DOHH2 (cell line): ENCODE data around the gene C9orf85.

Experiments used
- H3F3A ChIP-seq: fragments of 200-600 bp; sonication (generic), shearing (Covaris generic); 2 replicates; pipeline ENCODE4 v1.6.0; 2016; ENCODE audit warnings: antibody characterized with exemption, mild to moderate bottlenecking; ENCODE audit not compliant: control insufficient read depth, insufficient read depth
- H3K27ac ChIP-seq: fragments of 200-600 bp; sonication (generic); 2 replicates; pipeline ENCODE4 v1.5.1; 2014; ENCODE audit warnings: low read depth, mild to moderate bottlenecking, low read length, moderate library complexity
- H3K27me3 ChIP-seq: fragments of 200-600 bp; sonication (generic); 2 replicates; pipeline ENCODE4 v1.6.1; 2014; ENCODE audit warnings: mild to moderate bottlenecking, low read length, mixed read lengths; ENCODE audit not compliant: control insufficient read depth
- H3K36me3 ChIP-seq: fragments of 200-600 bp; sonication (generic); 2 replicates; pipeline ENCODE4 v1.6.1; 2014; ENCODE audit warnings: mild to moderate bottlenecking, low read length, moderate library complexity, mixed read lengths; ENCODE audit not compliant: control insufficient read depth
- H3K4me1 ChIP-seq: fragments of 200-600 bp; sonication (generic); 2 replicates; pipeline ENCODE4 v1.6.1; 2014; ENCODE audit warnings: mild to moderate bottlenecking, low read length, mixed read lengths; ENCODE audit not compliant: control insufficient read depth
- H3K4me2 ChIP-seq: fragments of 200-600 bp; sonication (generic); 2 replicates; pipeline ENCODE4 v1.6.0; 2014; ENCODE audit warnings: mild to moderate bottlenecking, low read length, moderate library complexity
- H3K4me3 ChIP-seq: fragments of 200-600 bp; sonication (generic); 2 replicates; pipeline ENCODE4 v1.5.1; 2014; ENCODE audit warnings: mild to moderate bottlenecking, low read length, mixed read lengths
- H3K79me2 ChIP-seq: fragments of 200-600 bp; sonication (generic); 2 replicates; pipeline ENCODE4 v1.6.1; 2014; ENCODE audit warnings: mild to moderate bottlenecking, low read length, mixed read lengths; ENCODE audit not compliant: control insufficient read depth
- H3K9me2 ChIP-seq: fragments of 200-600 bp; sonication (generic); replicated peaks from 2 replicates; pipeline ENCODE4 v1.6.1; 2014; ENCODE audit warnings: mild to moderate bottlenecking, low read length, mixed read lengths; ENCODE audit not compliant: control insufficient read depth
- H3K9me3 ChIP-seq: fragments of 200-600 bp; sonication (generic); 2 replicates; pipeline ENCODE4 v1.6.1; 2014; ENCODE audit warnings: antibody characterized with exemption, low read length, mixed read lengths; ENCODE audit not compliant: control insufficient read depth, insufficient read depth
- H4K20me1 ChIP-seq: fragments of 200-600 bp; sonication (generic); 2 replicates; pipeline ENCODE4 v1.6.0; 2014; ENCODE audit warnings: low read depth, mild to moderate bottlenecking, antibody characterized with exemption, low read length, moderate library complexity; ENCODE audit not compliant: control insufficient read depth, insufficient read depth
- CTCF ChIP-seq: fragments of 200-600 bp; sonication (generic); IDR thresholded peaks from one replicate; pipeline ENCODE4 v1.5.1; 2014; ENCODE audit warnings: antibody characterized with exemption, mild to moderate bottlenecking, low read depth, low read length; ENCODE audit not compliant: poor library complexity, severe bottlenecking
- EZH2phosphoT487 ChIP-seq: fragments of 200-600 bp; sonication (generic); IDR thresholded peaks from 2 replicates; pipeline ENCODE4 v1.6.1; 2017; ENCODE audit warnings: borderline replicate concordance, mild to moderate bottlenecking, antibody characterized with exemption, low read length, moderate library complexity, mixed read lengths

Gene C9orf85

GRCh38 chr9:71925834-71926233 is 14.4 kb downstream of the C9orf85 start:
- peaks cover 17% of the 10 kb centered on the region for H3K4me1 ChIP-seq
- no peaks in the 10 kb centered on the region; the same call in 1 of the 2 replicates for H4K20me1 ChIP-seq
- H3K9me3 ChIP-seq: no peaks in the 10 kb centered on the region
- no peaks in the 10 kb centered on the region for H3K9me2 ChIP-seq
- TF ChIP-seq CTCF: no peak
- TF ChIP-seq EZH2phosphoT487: no peak
- H3K4me3 ChIP-seq: no peak overlapping the region
- peaks cover 8% of the 10 kb centered on the region for H3K36me3 ChIP-seq
- H3K79me2 ChIP-seq: peaks cover 59% of the 10 kb centered on the region
- no peaks in the 10 kb centered on the region for H3F3A ChIP-seq
- H3K27me3 ChIP-seq: no peaks in the 10 kb centered on the region
- no peak overlapping the region for H3K27ac ChIP-seq
- H3K4me2 ChIP-seq: no peak overlapping the region

GRCh38 chr9:71928376-71928775 is 16.9 kb downstream of the C9orf85 start:
- no peak overlapping the region for H3K27ac ChIP-seq
- TF ChIP-seq CTCF: no peak
- TF ChIP-seq EZH2phosphoT487: no peak
- H3K4me2 ChIP-seq: no peak overlapping the region
- no peaks in the 10 kb centered on the region for H3F3A ChIP-seq
- no peaks in the 10 kb centered on the region for H3K9me2 ChIP-seq
- no peak overlapping the region for H3K4me3 ChIP-seq
- H3K4me1 ChIP-seq: peaks cover 10% of the 10 kb centered on the region
- H3K9me3 ChIP-seq: no peaks in the 10 kb centered on the region
- no peaks in the 10 kb centered on the region for H4K20me1 ChIP-seq
- H3K79me2 ChIP-seq: peaks cover 45% of the 10 kb centered on the region
- peaks cover 5% of the 10 kb centered on the region; the same call in 1 of the 2 replicates for H3K36me3 ChIP-seq
- no peaks in the 10 kb centered on the region for H3K27me3 ChIP-seq

GRCh38 chr9:71928806-71929205 is 17.4 kb downstream of the C9orf85 start:
- Histone ChIP-seq H3K9me2 (no peaks in the 10 kb centered on the region), H3K4me3 (no peak overlapping the region), H3F3A (no peaks in the 10 kb centered on the region), H3K79me2 (peaks cover 44% of the 10 kb centered on the region), H3K27me3 (no peaks in the 10 kb centered on the region), H3K4me1 (peaks cover 10% of the 10 kb centered on the region), H3K4me2 (no peak overlapping the region), H3K36me3 (peaks cover 5% of the 10 kb centered on the region; the same call in 1 of the 2 replicates), H3K9me3 (no peaks in the 10 kb centered on the region), H4K20me1 (no peaks in the 10 kb centered on the region), H3K27ac (no peak overlapping the region)
- TF ChIP-seq CTCF (no peak), EZH2phosphoT487 (no peak)
